Kidney (tissue), 14 donors: Measurements from ENCODE around the gene NRP1. TPM values are rescaled to one million over a fixed set of nuclear protein-coding genes. Genes with fewer than 3 reads are reported as not detected.

Experiments used
- DNase-seq, 5 donors: peaks; one replicate each; pipeline ENCODE4 v3.0.0-alpha.2; 2013 to 2020
- FAIRE-seq: peaks from 2 replicates; lab custom pipeline; 2012; peaks lifted over from hg19 to GRCh38; lab: Jason Lieb, UNC
- H3K27ac ChIP-seq, 2 donors: one replicate each; pipeline ENCODE4 v1.7.0; 2013; ENCODE audit warnings: low read depth in 2 of 2, low read length in 2 of 2, inconsistent platforms in 1 of 2
- H3K27me3 ChIP-seq: one replicate; pipeline ENCODE4 v1.7.1; 2013; ENCODE audit warnings: low read length, inconsistent platforms; ENCODE audit not compliant: control insufficient read depth, insufficient read depth
- H3K36me3 ChIP-seq, 3 donors: one replicate each; pipeline versions ENCODE4 v1.7.0 to v1.7.1; 2013; ENCODE audit warnings: low read length in 3 of 3, control low read depth in 1 of 3, inconsistent platforms in 1 of 3; ENCODE audit not compliant: insufficient read depth in 3 of 3, control insufficient read depth in 2 of 3
- H3K4me1 ChIP-seq, 3 donors: one replicate each; pipeline versions ENCODE4 v1.7.0 to v1.7.1; 2013; ENCODE audit warnings: low read length in 3 of 3, inconsistent platforms in 1 of 3, low read depth in 1 of 3; ENCODE audit not compliant: control insufficient read depth in 2 of 3, insufficient read depth in 2 of 3
- H3K4me3 ChIP-seq, 3 donors: one replicate each; pipeline versions ENCODE4 v1.7.0 to v1.8.1; 2013; ENCODE audit warnings: low read length in 3 of 3, control low read depth in 1 of 3, inconsistent platforms in 1 of 3
- H3K9ac ChIP-seq, 3 donors: one replicate each; pipeline versions ENCODE4 v1.7.0 to v1.7.1; 2013; ENCODE audit warnings: low read length in 3 of 3, control low read depth in 1 of 3, inconsistent platforms in 1 of 3
- H3K9me3 ChIP-seq, 3 donors: one replicate each; pipeline versions ENCODE4 v1.7.0 to v1.7.1; 2013; ENCODE audit warnings: low read length in 3 of 3, control low read depth in 1 of 3, inconsistent platforms in 1 of 3; ENCODE audit not compliant: control insufficient read depth in 2 of 3, insufficient read depth in 1 of 3
- intact Hi-C: fragments of 100-400 bp; cut with DNase I; formaldehyde crosslinking; loops from one replicate; pipeline ENCODE4 v1.11.1; 2022
- polyA plus RNA-seq: library from polyadenylated mRNA; stranded (reverse); fragments of 350-450 nt; fragmentation: Illumina TruSeq; extraction: RNeasy Lipid Tissue Mini Kit (QIAGEN cat#74804); gene quantifications from one replicate; pipeline ENCODE4 v1.2.3, GENCODE V29; 2014; ENCODE audit warnings: low read depth, low replicate concordance; ENCODE audit not compliant: insufficient read depth
- total RNA-seq: library from RNA; stranded (reverse); fragmentation: NEBNext Ultra II Directional; extraction: Animal tissue kit (Norgen Biotek cat#: 25700); gene quantifications from one replicate; pipeline ENCODE4 v1.2.1, GENCODE V29; 2021
- TF ChIP-seq, protein P1 (sequence below): IDR thresholded peaks from 3 replicates; pipeline ENCODE4 v1.5.1; 2012; ENCODE audit warnings: mild to moderate bottlenecking, moderate library complexity, borderline replicate concordance; ENCODE audit not compliant: insufficient read depth; ENCODE audit errors: extremely low read depth
- donor health status: control.
- donor health status: control.
- donor health status: control.
- donor health status: control.
- donor health status: control.
- donor health status: DM: yes; HTN: yes; CAD: no.
- donor health status: Normal renal cell carcinoma (clear cell type).

Gene NRP1
- total and polyA plus RNA-seq, 2 donors from 2014 or later = 40.5 to 243 TPM

DNA sequence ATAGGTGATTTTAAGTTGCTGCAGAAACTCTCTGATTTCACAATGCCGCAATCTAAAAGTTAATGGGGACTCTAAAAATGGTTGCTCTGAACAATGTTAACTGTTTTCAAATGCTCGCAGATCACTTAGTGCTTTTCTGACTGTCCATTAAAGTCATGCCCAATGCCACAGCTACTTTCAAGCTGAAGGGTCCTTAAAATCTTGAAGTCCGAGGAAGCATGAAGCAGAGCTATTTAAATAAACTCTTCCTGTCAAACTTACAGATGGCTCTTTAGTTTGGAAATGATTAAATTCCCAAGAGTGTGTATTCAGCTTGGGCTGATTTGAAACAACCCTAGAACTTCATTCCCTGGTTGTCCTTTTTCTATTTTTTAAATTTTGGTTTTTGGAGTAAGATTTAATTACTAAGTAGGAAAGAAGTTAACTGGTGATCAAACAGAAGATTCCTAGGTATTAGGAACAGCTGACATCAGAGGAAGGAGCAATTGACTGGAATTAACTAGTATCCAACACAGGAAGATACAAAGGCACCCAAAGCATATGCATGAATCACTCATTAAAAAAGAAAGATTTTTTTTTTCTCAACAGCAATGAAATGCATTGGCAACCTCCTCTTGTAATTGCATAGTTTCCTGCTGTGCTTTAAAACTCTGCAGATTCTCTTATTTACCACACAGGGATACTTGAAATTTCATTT, 105.1 kb downstream of the NRP1 start:
- TF ChIP-seq, protein P1, sequence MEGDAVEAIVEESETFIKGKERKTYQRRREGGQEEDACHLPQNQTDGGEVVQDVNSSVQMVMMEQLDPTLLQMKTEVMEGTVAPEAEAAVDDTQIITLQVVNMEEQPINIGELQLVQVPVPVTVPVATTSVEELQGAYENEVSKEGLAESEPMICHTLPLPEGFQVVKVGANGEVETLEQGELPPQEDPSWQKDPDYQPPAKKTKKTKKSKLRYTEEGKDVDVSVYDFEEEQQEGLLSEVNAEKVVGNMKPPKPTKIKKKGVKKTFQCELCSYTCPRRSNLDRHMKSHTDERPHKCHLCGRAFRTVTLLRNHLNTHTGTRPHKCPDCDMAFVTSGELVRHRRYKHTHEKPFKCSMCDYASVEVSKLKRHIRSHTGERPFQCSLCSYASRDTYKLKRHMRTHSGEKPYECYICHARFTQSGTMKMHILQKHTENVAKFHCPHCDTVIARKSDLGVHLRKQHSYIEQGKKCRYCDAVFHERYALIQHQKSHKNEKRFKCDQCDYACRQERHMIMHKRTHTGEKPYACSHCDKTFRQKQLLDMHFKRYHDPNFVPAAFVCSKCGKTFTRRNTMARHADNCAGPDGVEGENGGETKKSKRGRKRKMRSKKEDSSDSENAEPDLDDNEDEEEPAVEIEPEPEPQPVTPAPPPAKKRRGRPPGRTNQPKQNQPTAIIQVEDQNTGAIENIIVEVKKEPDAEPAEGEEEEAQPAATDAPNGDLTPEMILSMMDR = no peak
- no peaks in the 10 kb centered on the region for H3K9me3 ChIP-seq
- no peak overlapping the region for H3K27ac ChIP-seq
- intact Hi-C loops = no loop called here
- peaks cover 2 to 24% (median 18%) of the 10 kb centered on the region in 3 donors for H3K36me3 ChIP-seq
- no peaks in the 10 kb centered on the region for H3K27me3 ChIP-seq
- DNase-seq (peak in 1 of 5 donors; percentile 29), FAIRE-seq (no peak)
- no peak overlapping the region for H3K4me3 ChIP-seq
- peaks cover 0 to 9% (median 7%) of the 10 kb centered on the region in 3 donors for H3K4me1 ChIP-seq
- no peak overlapping the region for H3K9ac ChIP-seq

DNA sequence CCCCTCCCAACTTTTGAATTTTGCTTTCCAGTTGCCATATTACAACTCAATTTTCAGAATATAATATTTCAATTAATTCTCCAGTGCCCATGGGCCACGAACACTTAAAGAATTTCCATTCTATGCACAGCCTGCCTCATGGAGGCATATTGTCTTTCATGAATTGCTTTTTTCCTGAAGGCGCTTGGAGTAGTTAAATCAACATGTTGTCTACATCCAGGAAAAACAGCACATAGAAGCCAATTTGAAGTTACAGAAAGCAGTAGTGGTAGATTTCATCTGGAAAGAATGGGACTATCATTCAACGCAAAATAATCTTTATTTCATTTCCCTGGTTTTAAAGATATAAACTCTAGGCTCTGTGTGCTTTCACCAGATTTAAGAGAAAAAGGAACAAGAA, 106.0 kb downstream of the NRP1 start:
- Histone ChIP-seq H3K36me3 (peaks cover 2 to 32% (median 14%) of the 10 kb centered on the region in 3 donors), H3K9me3 (no peaks in the 10 kb centered on the region), H3K27ac (no peak overlapping the region), H3K4me1 (peaks cover 0 to 3% (median 3%) of the 10 kb centered on the region in 3 donors), H3K4me3 (no peak overlapping the region), H3K9ac (no peak overlapping the region), H3K27me3 (no peaks in the 10 kb centered on the region)
- DNase-seq (no peak), FAIRE-seq (no peak)
- intact Hi-C loops = no loop called here
- TF ChIP-seq, protein P1 = no peak

DNA sequence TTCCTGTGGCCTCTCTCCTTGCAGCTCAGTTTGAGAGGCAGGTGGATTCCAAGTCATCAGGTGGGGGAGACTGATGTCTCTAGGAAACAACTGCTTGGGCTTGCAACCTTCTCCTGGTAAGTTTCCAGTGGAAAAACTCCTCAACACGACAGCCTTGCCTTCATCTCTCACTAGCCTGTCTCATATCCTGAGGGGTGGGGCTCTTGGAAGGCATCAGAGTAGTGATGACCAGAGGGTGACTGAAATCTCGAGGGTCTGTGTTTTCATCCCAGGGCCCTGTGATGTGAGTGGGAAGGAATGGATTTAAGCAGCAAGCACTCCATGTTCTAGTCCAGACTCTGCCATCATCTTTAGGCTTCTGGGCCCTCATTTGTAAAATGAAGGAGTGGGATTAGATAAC, 107.0 kb downstream of the NRP1 start:
- Histone ChIP-seq H3K4me1 (no peaks in the 10 kb centered on the region), H3K27me3 (no peaks in the 10 kb centered on the region), H3K27ac (no peak overlapping the region), H3K9ac (no peak overlapping the region), H3K9me3 (no peaks in the 10 kb centered on the region), H3K4me3 (no peak overlapping the region), H3K36me3 (peaks cover 2 to 38% (median 11%) of the 10 kb centered on the region in 3 donors)
- TF ChIP-seq, protein P1 = no peak
- FAIRE-seq = no peak
- intact Hi-C loops = no loop called here
- no peak for DNase-seq
